Lung (tissue), 12 donors: ENCODE data around the gene CDH4. TPM values are rescaled to one million over a fixed set of nuclear protein-coding genes. Genes with fewer than 3 reads are reported as not detected.

Source experiments
- ATAC-seq: fragments of 200-7000 bp; cut with Tn5 transposase; one replicate; pipeline ENCODE4 v1.9.1; 2020; ENCODE audit warnings: moderate number of reproducible peaks; ENCODE audit not compliant: insufficient read depth, low FRiP score
- DNase-seq, 3 donors: peaks; one replicate each; pipeline ENCODE4 v3.0.0-alpha.2; 2013 to 2017
- H3K27ac ChIP-seq, 2 donors: one replicate each; pipeline ENCODE4 v1.5.1; 2013; ENCODE audit warnings: mild to moderate bottlenecking in 2 of 2, moderate library complexity in 2 of 2, control low read depth in 1 of 2, inconsistent platforms in 1 of 2, low read depth in 1 of 2, low read length in 1 of 2
- H3K27me3 ChIP-seq, 3 donors: one replicate each; pipeline ENCODE4 v1.5.1; 2013; ENCODE audit warnings: low read length in 2 of 3; ENCODE audit not compliant: control insufficient read depth in 3 of 3, insufficient read depth in 3 of 3
- H3K36me3 ChIP-seq, 4 donors: one replicate each; pipeline ENCODE4 v1.5.1; 2013; ENCODE audit warnings: low read length in 4 of 4, mild to moderate bottlenecking in 1 of 4, moderate library complexity in 1 of 4; ENCODE audit not compliant: control insufficient read depth in 4 of 4, insufficient read depth in 4 of 4
- H3K4me1 ChIP-seq, 5 donors: one replicate each; pipeline ENCODE4 v1.5.1; 2013; ENCODE audit warnings: low read length in 5 of 5, mild to moderate bottlenecking in 2 of 5, moderate library complexity in 1 of 5; ENCODE audit not compliant: control insufficient read depth in 5 of 5, insufficient read depth in 5 of 5
- H3K4me3 ChIP-seq: one replicate; pipeline ENCODE4 v1.5.1; 2013; ENCODE audit warnings: mild to moderate bottlenecking, control low read depth, moderate library complexity
- H3K9ac ChIP-seq, 2 donors: one replicate each; pipeline ENCODE4 v1.5.1; 2013; ENCODE audit warnings: low read length in 2 of 2, control low read depth in 1 of 2; ENCODE audit not compliant: insufficient read depth in 1 of 2
- H3K9me3 ChIP-seq, 4 donors: one replicate each; pipeline ENCODE4 v1.5.1; 2013; ENCODE audit warnings: low read length in 3 of 4, mild to moderate bottlenecking in 1 of 4, moderate library complexity in 1 of 4; ENCODE audit not compliant: control insufficient read depth in 4 of 4, insufficient read depth in 3 of 4
- WGBS, 2 donors: extraction: QIAGEN DNeasy Blood & Tissue Kit; methylation state at CpG; one replicate each; pipeline ENCODE4 v1.1.7; 2013; 5-methylcytosine and 5-hydroxymethylcytosine counted together
- polyA plus RNA-seq, 2 donors: library from polyadenylated mRNA; stranded (reverse); fragments of 200-250 nt; gene quantifications; one replicate each; pipeline ENCODE4 v1.2.1, GENCODE V29; 2013
- total RNA-seq, 2 donors: library from RNA; depleted of rRNA in 1 of 2; stranded (reverse); fragments of >200 nt in 1 of 2; gene quantifications; one replicate each; pipeline ENCODE4 v1.2.1, GENCODE V29; 2014 to 2021
- TF ChIP-seq, protein P1 (sequence below): IDR thresholded peaks from 2 replicates; pipeline ENCODE4 v1.5.1; 2012; ENCODE audit warnings: mild to moderate bottlenecking; ENCODE audit errors: control extremely low read depth, extremely low read depth
- donor health status: control.
- donor health status: control.
- donor health status: Bipolar disorder and iron deficiency.
- donor health status: healthy.
- donor health status: DM: yes; HTN: yes; CAD: no.

CDH4 gene
- total and polyA plus RNA-seq, 4 donors: 0.10 to 2.1 (median 0.34) TPM

DNA sequence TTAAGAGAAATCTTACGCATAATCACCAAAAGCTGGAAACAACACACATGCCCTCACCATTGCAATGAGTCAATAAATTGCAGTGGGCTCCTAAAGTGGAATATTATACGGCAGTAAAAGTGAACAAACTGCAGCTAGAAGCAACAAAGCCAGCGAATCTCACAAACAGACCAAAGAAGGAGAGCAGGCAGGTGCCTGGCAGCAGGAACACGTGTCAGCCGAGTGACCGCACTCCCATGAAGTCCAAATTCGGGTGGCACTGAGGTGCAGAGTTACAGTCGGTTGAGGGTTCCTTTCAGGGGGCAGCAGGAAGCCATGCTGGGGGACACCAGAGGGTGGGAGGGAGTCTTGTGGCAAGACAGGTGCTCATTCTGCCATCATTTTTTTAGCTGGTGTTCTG lies 500.5 kb downstream of the CDH4 start:
- no peak overlapping the region for H3K9ac ChIP-seq
- ATAC-seq (no peak), DNase-seq (no peak)
- H3K4me3 ChIP-seq: no peak overlapping the region
- H3K27ac ChIP-seq: no peak overlapping the region
- WGBS, 2 donors: 90% methylated on average over 8 of the region's 8 CpGs
- H3K4me1 ChIP-seq: no peaks in the 10 kb centered on the region
- no peaks in the 10 kb centered on the region for H3K27me3 ChIP-seq
- TF ChIP-seq, protein P1, sequence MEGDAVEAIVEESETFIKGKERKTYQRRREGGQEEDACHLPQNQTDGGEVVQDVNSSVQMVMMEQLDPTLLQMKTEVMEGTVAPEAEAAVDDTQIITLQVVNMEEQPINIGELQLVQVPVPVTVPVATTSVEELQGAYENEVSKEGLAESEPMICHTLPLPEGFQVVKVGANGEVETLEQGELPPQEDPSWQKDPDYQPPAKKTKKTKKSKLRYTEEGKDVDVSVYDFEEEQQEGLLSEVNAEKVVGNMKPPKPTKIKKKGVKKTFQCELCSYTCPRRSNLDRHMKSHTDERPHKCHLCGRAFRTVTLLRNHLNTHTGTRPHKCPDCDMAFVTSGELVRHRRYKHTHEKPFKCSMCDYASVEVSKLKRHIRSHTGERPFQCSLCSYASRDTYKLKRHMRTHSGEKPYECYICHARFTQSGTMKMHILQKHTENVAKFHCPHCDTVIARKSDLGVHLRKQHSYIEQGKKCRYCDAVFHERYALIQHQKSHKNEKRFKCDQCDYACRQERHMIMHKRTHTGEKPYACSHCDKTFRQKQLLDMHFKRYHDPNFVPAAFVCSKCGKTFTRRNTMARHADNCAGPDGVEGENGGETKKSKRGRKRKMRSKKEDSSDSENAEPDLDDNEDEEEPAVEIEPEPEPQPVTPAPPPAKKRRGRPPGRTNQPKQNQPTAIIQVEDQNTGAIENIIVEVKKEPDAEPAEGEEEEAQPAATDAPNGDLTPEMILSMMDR: no peak
- H3K9me3 ChIP-seq: peaks cover 0 to 8% (median 0%) of the 10 kb centered on the region in 4 donors
- H3K36me3 ChIP-seq: no peaks in the 10 kb centered on the region

DNA sequence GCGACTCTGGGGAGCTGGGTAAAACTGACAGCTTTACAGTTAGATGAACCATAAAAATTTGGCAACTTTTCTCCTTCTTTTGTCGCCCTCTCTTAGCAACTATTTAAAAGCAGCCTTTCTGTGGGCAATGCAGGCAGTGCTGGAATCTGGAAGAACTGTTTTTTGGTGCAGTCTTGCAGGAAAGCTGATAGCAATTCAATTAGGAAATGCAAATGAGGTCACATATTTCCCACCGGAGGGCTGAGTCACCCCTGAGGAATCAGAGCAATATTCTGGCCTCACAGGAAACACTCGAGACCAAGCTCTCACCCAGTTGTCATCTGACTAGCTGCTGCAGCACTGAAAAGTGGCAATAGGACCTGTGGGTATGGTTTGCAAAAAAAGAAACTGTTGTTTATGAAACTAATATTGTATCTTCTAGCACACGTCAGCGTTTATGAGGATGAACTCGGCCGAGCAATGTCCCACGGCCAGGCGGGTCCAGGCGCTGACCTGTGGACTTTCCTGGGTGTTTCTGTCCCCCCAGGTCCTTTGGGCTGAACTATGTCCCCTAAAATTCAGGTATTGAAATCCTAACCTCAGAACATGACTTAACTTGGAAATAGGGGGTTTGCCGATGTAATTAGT lies 501.4 kb downstream of the CDH4 start:
- TF ChIP-seq, protein P1: no peak
- Histone ChIP-seq H3K9ac (no peak overlapping the region), H3K27me3 (no peaks in the 10 kb centered on the region), H3K9me3 (peaks cover 0 to 8% (median 0%) of the 10 kb centered on the region in 4 donors), H3K36me3 (no peaks in the 10 kb centered on the region), H3K4me3 (no peak overlapping the region), H3K4me1 (no peaks in the 10 kb centered on the region), H3K27ac (no peak overlapping the region)
- no peak for DNase-seq
- no peak for ATAC-seq
- 67 to 68% methylated on average over 12 of the region's 12 CpGs for WGBS, 2 donors

DNA sequence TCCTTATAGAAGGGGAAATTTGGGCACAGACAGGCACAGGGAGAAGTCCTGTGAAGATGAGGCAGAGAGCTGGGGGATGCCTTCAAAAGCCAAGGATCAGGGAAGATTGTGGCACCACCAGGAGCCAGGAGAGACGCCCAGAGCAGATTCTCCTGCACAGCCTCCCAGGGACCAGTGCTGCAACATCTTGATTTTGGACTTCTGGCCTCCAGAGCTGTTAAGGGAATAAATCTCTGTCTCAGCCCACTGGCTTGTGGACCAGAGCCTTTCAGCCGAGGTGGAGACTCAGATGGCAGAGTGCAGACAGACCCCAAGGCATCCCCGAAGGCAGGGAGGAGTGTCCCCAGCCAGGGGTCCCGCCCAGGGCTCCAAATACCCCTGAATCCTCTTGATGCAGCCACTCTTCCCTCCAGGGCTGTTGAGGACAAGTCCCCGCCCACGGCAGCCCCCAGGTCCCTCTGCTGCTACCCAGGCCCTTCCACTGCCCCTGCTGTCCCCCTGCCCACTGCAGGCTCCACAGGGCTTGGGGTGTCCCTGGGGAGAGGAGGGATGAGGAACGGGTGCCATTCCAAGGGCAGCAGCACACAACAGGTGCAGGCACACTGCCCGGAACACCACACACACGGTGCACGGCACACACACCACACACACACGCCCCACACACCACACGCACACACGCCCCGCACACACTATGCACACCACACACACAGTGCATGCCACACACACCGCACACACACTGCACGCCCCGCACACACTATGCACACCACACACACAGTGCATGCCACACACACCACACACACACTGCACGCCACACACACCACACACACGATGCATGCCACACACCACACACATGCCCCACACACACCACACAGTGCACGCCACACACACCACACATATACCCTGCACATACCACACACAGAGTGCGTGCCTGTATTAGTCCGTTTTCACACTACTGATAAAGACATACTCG lies 502.2 kb downstream of the CDH4 start:
- Histone ChIP-seq H3K36me3 (no peaks in the 10 kb centered on the region), H3K27me3 (no peaks in the 10 kb centered on the region), H3K27ac (no peak overlapping the region), H3K4me1 (no peaks in the 10 kb centered on the region), H3K9me3 (peaks cover 0 to 8% (median 0%) of the 10 kb centered on the region in 4 donors), H3K4me3 (no peak overlapping the region), H3K9ac (no peak overlapping the region)
- 85 to 87% methylated on average over 23 of the region's 23 CpGs for WGBS, 2 donors
- TF ChIP-seq, protein P1: no peak
- DNase-seq (no peak), ATAC-seq (no peak)
